ENCODE data around the gene NYNRIN.

Gene NYNRIN

DNA sequence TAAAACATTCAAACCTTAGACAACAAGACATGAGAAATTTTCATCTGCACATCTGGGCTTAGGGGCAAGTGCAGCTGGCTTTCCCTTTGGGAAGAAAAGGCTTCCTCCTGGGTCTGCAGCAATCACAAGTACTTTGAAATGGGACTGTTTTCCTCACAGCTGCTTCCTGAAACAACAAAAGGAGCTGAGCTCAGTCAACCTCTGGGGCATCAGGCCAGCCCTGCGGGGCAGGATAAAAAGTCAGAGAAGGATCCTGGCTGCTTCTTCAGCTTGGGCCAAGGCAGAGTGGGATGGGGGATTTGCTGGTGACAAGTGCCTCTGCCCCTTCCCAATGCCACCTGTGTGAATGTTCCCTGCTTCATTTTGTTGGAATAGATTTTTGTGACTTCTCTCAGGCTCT lies 59.9 kb downstream of the NYNRIN start:
- Mint-ChIP-seq H3K4me3 (no peak overlapping the region), H3K27ac (no peak overlapping the region), H3K9me3 (peaks cover 17% of the 10 kb centered on the region), H3K36me3 (ENCODE audit: low read depth) (peaks cover 36% of the 10 kb centered on the region), H3K27me3 (ENCODE audit: low read depth) (no peaks in the 10 kb centered on the region), H3K4me1 (no peaks in the 10 kb centered on the region)
- TF ChIP-seq CTCF (IDR thresholded peaks at IDR 0.05; ENCODE audit: unreplicated experiment in 3 of 3) = no peak

- no peak overlapping the region for H3K4me3 Mint-ChIP-seq
- H3K36me3 Mint-ChIP-seq (ENCODE audit: low read depth) = peaks cover 30% of the 10 kb centered on the region
- no peaks in the 10 kb centered on the region for H3K27me3 Mint-ChIP-seq (ENCODE audit: low read depth)
- H3K27ac Mint-ChIP-seq = no peak overlapping the region
- no peak for TF ChIP-seq CTCF (IDR thresholded peaks at IDR 0.05; ENCODE audit: unreplicated experiment in 3 of 3)
- H3K4me1 Mint-ChIP-seq = no peaks in the 10 kb centered on the region
- peaks cover 11% of the 10 kb centered on the region for H3K9me3 Mint-ChIP-seq
Observed at GRCh38 chr14:24459331-24459730, 60.5 kb downstream of the NYNRIN start.

DNA sequence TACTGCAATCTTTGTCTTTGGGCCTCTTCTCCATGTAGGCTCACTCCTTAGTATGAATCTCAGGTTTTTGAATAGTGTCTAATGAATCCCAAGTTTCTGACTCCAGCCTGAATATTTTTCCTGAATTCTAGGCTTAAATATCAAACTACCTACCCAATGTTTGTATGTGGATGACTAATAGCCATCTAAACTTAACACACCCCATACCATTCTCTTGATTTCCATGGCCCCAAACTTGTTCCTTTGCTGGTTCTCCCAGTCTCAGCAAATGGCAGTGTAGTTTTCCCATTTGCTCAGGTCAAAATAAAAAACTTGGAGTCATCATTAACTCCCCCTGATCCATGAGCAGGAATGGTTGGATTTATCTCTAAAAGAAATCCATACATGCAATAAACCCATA lies 62.5 kb downstream of the NYNRIN start:
- Mint-ChIP-seq H3K27ac (no peak overlapping the region), H3K27me3 (ENCODE audit: low read depth) (no peaks in the 10 kb centered on the region), H3K4me1 (no peaks in the 10 kb centered on the region), H3K36me3 (ENCODE audit: low read depth) (peaks cover 23% of the 10 kb centered on the region), H3K4me3 (no peak overlapping the region), H3K9me3 (peaks cover 6% of the 10 kb centered on the region)
- TF ChIP-seq CTCF (IDR thresholded peaks at IDR 0.05; ENCODE audit: unreplicated experiment in 3 of 3) = no peak

- Mint-ChIP-seq H3K9me3 (peaks cover 3% of the 10 kb centered on the region), H3K36me3 (ENCODE audit: low read depth) (peaks cover 16% of the 10 kb centered on the region), H3K4me3 (no peak overlapping the region), H3K27me3 (ENCODE audit: low read depth) (no peaks in the 10 kb centered on the region), H3K27ac (no peak overlapping the region), H3K4me1 (no peaks in the 10 kb centered on the region)
- no peak for TF ChIP-seq CTCF (IDR thresholded peaks at IDR 0.05; ENCODE audit: unreplicated experiment in 3 of 3)
Observed at GRCh38 chr14:24463017-24463883, 64.4 kb downstream of the NYNRIN start.

GRCh38 chr14:24463884-24464785 lies 65.3 kb downstream of the NYNRIN start:
- Mint-ChIP-seq H3K27ac (no peak overlapping the region), H3K36me3 (ENCODE audit: low read depth) (peaks cover 23% of the 10 kb centered on the region), H3K4me3 (no peak overlapping the region), H3K27me3 (ENCODE audit: low read depth) (no peaks in the 10 kb centered on the region), H3K9me3 (peaks cover 3% of the 10 kb centered on the region), H3K4me1 (no peaks in the 10 kb centered on the region)
- TF ChIP-seq CTCF (IDR thresholded peaks at IDR 0.05; ENCODE audit: unreplicated experiment in 3 of 3) = no peak
